ENCODE data around the gene ADRA2B.

GRCh38 chr2:96120991-96121390, 4.6 kb upstream of the ADRA2B start:
- TF ChIP-seq ELF1 (IDR thresholded peaks at IDR 0.05; ENCODE audit: borderline replicate concordance, low read depth) (no peak), ATF3 (IDR thresholded peaks at IDR 0.05) (no peak), CTCF (IDR thresholded peaks at IDR 0.05 in 2 of 3, conservative IDR thresholded peaks at IDR 0.05 in 1 of 3; ENCODE audit: borderline replicate concordance in 1 of 3, insufficient read depth in 1 of 3, low read depth in 2 of 3, low read length in 2 of 3) (no peak), EGR1 (IDR thresholded peaks at IDR 0.05; ENCODE audit: low read depth) (no peak), ZFX (IDR thresholded peaks at IDR 0.05) (no peak), EZH2phosphoT487 (IDR thresholded peaks at IDR 0.05; ENCODE audit: borderline replicate concordance) (no peak), EZH2 (IDR thresholded peaks at IDR 0.05) (no peak), MAX (IDR thresholded peaks at IDR 0.05) (no peak), YY1 (IDR thresholded peaks at IDR 0.05; ENCODE audit: extremely low read depth, insufficient replicate concordance, low read depth, low read length) (no peak)

Data from HCT116 (cell line).